ENCODE data around the gene NUB1.

The NUB1 gene

GRCh38 chr7:151342811-151343210 is 1.2 kb downstream of the NUB1 start:
- peak overlapping the region; percentile 10 for H3K4me3 ChIP-seq (ENCODE audit: low read depth, low read length)
- TF ChIP-seq CTCF (IDR thresholded peaks at IDR 0.05; ENCODE audit: borderline replicate concordance, insufficient read depth, low read depth, low read length) = no peak

GRCh38 chr7:151343516-151343915 is 1.9 kb downstream of the NUB1 start:
- no peak overlapping the region for H3K4me3 ChIP-seq (ENCODE audit: low read depth, low read length)
- no peak for TF ChIP-seq CTCF (IDR thresholded peaks at IDR 0.05; ENCODE audit: borderline replicate concordance, insufficient read depth, low read depth, low read length)

GRCh38 chr7:151345576-151346469 is 4.2 kb downstream of the NUB1 start:
- TF ChIP-seq CTCF (IDR thresholded peaks at IDR 0.05; ENCODE audit: borderline replicate concordance, insufficient read depth, low read depth, low read length) = no peak
- no peak overlapping the region for H3K4me3 ChIP-seq (ENCODE audit: low read depth, low read length)

- no peak overlapping the region for H3K4me3 ChIP-seq (ENCODE audit: low read depth, low read length)
- TF ChIP-seq CTCF (IDR thresholded peaks at IDR 0.05; ENCODE audit: borderline replicate concordance, insufficient read depth, low read depth, low read length) = no peak
Observed at GRCh38 chr7:151346470-151346769, 4.8 kb downstream of the NUB1 start.

GRCh38 chr7:151347200-151347599 is 5.6 kb downstream of the NUB1 start:
- H3K4me3 ChIP-seq (ENCODE audit: low read depth, low read length) = no peak overlapping the region
- TF ChIP-seq CTCF (IDR thresholded peaks at IDR 0.05; ENCODE audit: borderline replicate concordance, insufficient read depth, low read depth, low read length) = no peak

- TF ChIP-seq CTCF (IDR thresholded peaks at IDR 0.05; ENCODE audit: borderline replicate concordance, insufficient read depth, low read depth, low read length) = no peak
- H3K4me3 ChIP-seq (ENCODE audit: low read depth, low read length) = no peak overlapping the region
Observed at GRCh38 chr7:151348970-151349369, 7.4 kb downstream of the NUB1 start.

- H3K4me3 ChIP-seq (ENCODE audit: low read depth, low read length) = peak overlapping the region; percentile 36
- TF ChIP-seq CTCF (IDR thresholded peaks at IDR 0.05; ENCODE audit: borderline replicate concordance, insufficient read depth, low read depth, low read length) = no peak
Observed at GRCh38 chr7:151349507-151349853, 7.9 kb downstream of the NUB1 start.
